Esophagus squamous epithelium (tissue), 5 donors: Measurements from ENCODE around the gene PTPRM. TPM values are rescaled to one million over a fixed set of nuclear protein-coding genes. Genes with fewer than 3 reads are reported as not detected.

Source experiments
- DNase-seq: peaks from one replicate; lab custom pipeline; 2025; lab: John Stamatoyannopoulos, UW
- H3K27ac ChIP-seq, 4 donors: fragments of 200-600 bp; sonication (generic); one replicate each; pipeline ENCODE4 v1.5.1; 2016 to 2019; ENCODE audit warnings: mild to moderate bottlenecking in 1 of 4
- H3K27me3 ChIP-seq, 4 donors: fragments of 200-600 bp; sonication (generic); 1 replicate in 3 of 4; 2 replicates in 1 of 4; pipeline versions ENCODE4 v1.5.1 to v1.6.0; 2017 to 2021; ENCODE audit warnings: antibody characterized with exemption in 1 of 4
- H3K36me3 ChIP-seq, 3 donors: fragments of 200-600 bp; sonication (generic); one replicate each; pipeline ENCODE4 v1.5.1; 2016 to 2019
- H3K4me1 ChIP-seq, 3 donors: fragments of 200-600 bp; sonication (generic); one replicate each; pipeline ENCODE4 v1.5.1; 2017 to 2019
- H3K4me3 ChIP-seq, 4 donors: fragments of 200-600 bp; sonication (generic); 1 replicate in 3 of 4; 2 replicates in 1 of 4; pipeline ENCODE4 v1.5.1; 2016 to 2019; ENCODE audit warnings: mild to moderate bottlenecking in 2 of 4, moderate library complexity in 1 of 4
- H3K9me3 ChIP-seq, 3 donors: fragments of 200-600 bp; sonication (generic); one replicate each; pipeline ENCODE4 v1.5.1; 2016 to 2019
- CTCF ChIP-seq, 6 experiments: fragments of 450-650 bp in 4 of 6; fragments of 200-600 bp in 2 of 6; sonication (generic) in 2 of 6; IDR thresholded peaks; one replicate each; pipeline ENCODE4 v1.5.1; 2016 to 2019; ENCODE audit warnings: antibody characterized with exemption in 6 of 6, mild to moderate bottlenecking in 4 of 6, moderate library complexity in 4 of 6
- POLR2A ChIP-seq, 4 donors: fragments of 450-650 bp; IDR thresholded peaks; one replicate each; pipeline ENCODE4 v1.6.1; 2017; ENCODE audit warnings: antibody characterized with exemption in 4 of 4, mild to moderate bottlenecking in 4 of 4, moderate library complexity in 3 of 4
- WGBS, 2 donors: methylation state at CpG; one replicate each; pipeline ENCODE4 v1.1.5; 2018; 5-methylcytosine and 5-hydroxymethylcytosine counted together
- intact Hi-C: fragments of 100-400 bp; cut with DNase I; formaldehyde crosslinking; loops from one replicate; pipeline ENCODE4 v1.15.0; 2022
- total RNA-seq, 4 donors: library from RNA; depleted of rRNA; stranded (reverse); fragments of >200 nt; gene quantifications; one replicate each; pipeline ENCODE4 v1.1.0, GENCODE V29; 2016
- donor health status: DM: yes; HTN: yes; CAD: no.

The PTPRM gene
- total RNA-seq, 4 donors from 2014 or later, result 6.5 to 38.7 (median 11.1) TPM

- intact Hi-C loops, result no loop called here
- Histone ChIP-seq H3K4me3 (no peak overlapping the region), H3K27me3 (no peaks in the 10 kb centered on the region), H3K4me1 (peaks cover 0 to 4% (median 0%) of the 10 kb centered on the region in 3 donors), H3K36me3 (no peaks in the 10 kb centered on the region), H3K9me3 (no peaks in the 10 kb centered on the region), H3K27ac (no peak overlapping the region)
- TF ChIP-seq POLR2A (IDR thresholded peaks at IDR 0.05) (no peak), CTCF (IDR thresholded peaks at IDR 0.05) (no peak)
- 72 to 79% methylated on average over 2 of the region's 2 CpGs for WGBS, 2 donors
- no peak for DNase-seq
Observed at GRCh38 chr18:7558769-7559168, 8.3 kb upstream of the PTPRM start.

- Histone ChIP-seq H3K27me3 (peaks cover 0 to 3% (median 0%) of the 10 kb centered on the region in 4 donors), H3K9me3 (no peaks in the 10 kb centered on the region), H3K27ac (no peak overlapping the region), H3K4me3 (no peak overlapping the region), H3K36me3 (no peaks in the 10 kb centered on the region), H3K4me1 (peaks cover 0 to 4% (median 0%) of the 10 kb centered on the region in 3 donors)
- intact Hi-C loops, result no loop called here
- WGBS, 2 donors, result 58 to 66% methylated on average over 2 to 3 of the region's 4 CpGs
- no peak for DNase-seq
- TF ChIP-seq POLR2A (IDR thresholded peaks at IDR 0.05), result no peak
- no peak for TF ChIP-seq CTCF (IDR thresholded peaks at IDR 0.05)
Observed at GRCh38 chr18:7559709-7560319, 7.3 kb upstream of the PTPRM start.

- Histone ChIP-seq H3K27me3 (peaks cover 0 to 24% (median 0%) of the 10 kb centered on the region in 4 donors), H3K4me1 (peaks cover 0 to 22% (median 3%) of the 10 kb centered on the region in 3 donors), H3K9me3 (no peaks in the 10 kb centered on the region), H3K36me3 (no peaks in the 10 kb centered on the region), H3K4me3 (no peak overlapping the region), H3K27ac (peak overlapping the region in 1 of 4 donors; percentile 23)
- TF ChIP-seq POLR2A (IDR thresholded peaks at IDR 0.05), result no peak
- TF ChIP-seq CTCF (IDR thresholded peaks at IDR 0.05), result no peak
- no peak for DNase-seq
- intact Hi-C loops, result no loop called here
- WGBS, 2 donors, result 29 to 58% methylated on average over 7 of the region's 7 CpGs
Observed at GRCh38 chr18:7561909-7562460, 5.1 kb upstream of the PTPRM start.

- DNase-seq, result no peak
- Histone ChIP-seq H3K4me3 (no peak overlapping the region), H3K27ac (no peak overlapping the region), H3K36me3 (no peaks in the 10 kb centered on the region), H3K4me1 (peaks cover 0 to 24% (median 3%) of the 10 kb centered on the region in 3 donors), H3K9me3 (no peaks in the 10 kb centered on the region), H3K27me3 (peaks cover 0 to 29% (median 0%) of the 10 kb centered on the region in 4 donors)
- WGBS, 2 donors, result 57 to 70% methylated on average over 6 of the region's 6 CpGs
- intact Hi-C loops, result no loop called here
- TF ChIP-seq POLR2A (IDR thresholded peaks at IDR 0.05) (no peak), CTCF (IDR thresholded peaks at IDR 0.05) (no peak)
Observed at GRCh38 chr18:7562491-7562890, 4.6 kb upstream of the PTPRM start.

- intact Hi-C loops, result loop anchor here (2.0 kb wide), 1 partner anchor 293 kb away; no protein-coding TSS in a partner anchor
- H3K27ac ChIP-seq, result peak overlapping the region in 3 of 4 donors; percentile 84 to 96 (median 92)
Observed at GRCh38 chr18:7565677-7566076, 1.4 kb upstream of the PTPRM start.

More at GRCh38 chr18:7565677-7566076, 1.4 kb upstream of the PTPRM start:
- Histone ChIP-seq H3K9me3 (no peaks in the 10 kb centered on the region), H3K4me1 (peaks cover 0 to 48% (median 3%) of the 10 kb centered on the region in 3 donors), H3K36me3 (no peaks in the 10 kb centered on the region), H3K4me3 (peak overlapping the region in 2 of 4 donors; percentile 83), H3K27me3 (peaks cover 0 to 42% (median 0%) of the 10 kb centered on the region in 4 donors)
- DNase-seq, result no peak
- TF ChIP-seq POLR2A (IDR thresholded peaks at IDR 0.05), result no peak
- no peak for TF ChIP-seq CTCF (IDR thresholded peaks at IDR 0.05)
